ENCODE measurements around the gene PHYHD1.

GRCh38 chr9:128899566-128900322 is 21.0 kb upstream of the PHYHD1 start:
- TF ChIP-seq ESRRA (IDR thresholded peaks at IDR 0.05; ENCODE audit: borderline replicate concordance, low read length) (no peak), HDAC2 (IDR thresholded peaks at IDR 0.05) (no peak), HES2 (IDR thresholded peaks at IDR 0.05) (no peak), ZC3H11A (IDR thresholded peaks at IDR 0.05) (no peak), POLR2AphosphoS2 (conservative IDR thresholded peaks at IDR 0.05; ENCODE audit: low read length) (no peak)
- TF ChIP-seq, protein P1, sequence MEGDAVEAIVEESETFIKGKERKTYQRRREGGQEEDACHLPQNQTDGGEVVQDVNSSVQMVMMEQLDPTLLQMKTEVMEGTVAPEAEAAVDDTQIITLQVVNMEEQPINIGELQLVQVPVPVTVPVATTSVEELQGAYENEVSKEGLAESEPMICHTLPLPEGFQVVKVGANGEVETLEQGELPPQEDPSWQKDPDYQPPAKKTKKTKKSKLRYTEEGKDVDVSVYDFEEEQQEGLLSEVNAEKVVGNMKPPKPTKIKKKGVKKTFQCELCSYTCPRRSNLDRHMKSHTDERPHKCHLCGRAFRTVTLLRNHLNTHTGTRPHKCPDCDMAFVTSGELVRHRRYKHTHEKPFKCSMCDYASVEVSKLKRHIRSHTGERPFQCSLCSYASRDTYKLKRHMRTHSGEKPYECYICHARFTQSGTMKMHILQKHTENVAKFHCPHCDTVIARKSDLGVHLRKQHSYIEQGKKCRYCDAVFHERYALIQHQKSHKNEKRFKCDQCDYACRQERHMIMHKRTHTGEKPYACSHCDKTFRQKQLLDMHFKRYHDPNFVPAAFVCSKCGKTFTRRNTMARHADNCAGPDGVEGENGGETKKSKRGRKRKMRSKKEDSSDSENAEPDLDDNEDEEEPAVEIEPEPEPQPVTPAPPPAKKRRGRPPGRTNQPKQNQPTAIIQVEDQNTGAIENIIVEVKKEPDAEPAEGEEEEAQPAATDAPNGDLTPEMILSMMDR (IDR thresholded peaks at IDR 0.05): no peak
- TF ChIP-seq, protein P2, sequence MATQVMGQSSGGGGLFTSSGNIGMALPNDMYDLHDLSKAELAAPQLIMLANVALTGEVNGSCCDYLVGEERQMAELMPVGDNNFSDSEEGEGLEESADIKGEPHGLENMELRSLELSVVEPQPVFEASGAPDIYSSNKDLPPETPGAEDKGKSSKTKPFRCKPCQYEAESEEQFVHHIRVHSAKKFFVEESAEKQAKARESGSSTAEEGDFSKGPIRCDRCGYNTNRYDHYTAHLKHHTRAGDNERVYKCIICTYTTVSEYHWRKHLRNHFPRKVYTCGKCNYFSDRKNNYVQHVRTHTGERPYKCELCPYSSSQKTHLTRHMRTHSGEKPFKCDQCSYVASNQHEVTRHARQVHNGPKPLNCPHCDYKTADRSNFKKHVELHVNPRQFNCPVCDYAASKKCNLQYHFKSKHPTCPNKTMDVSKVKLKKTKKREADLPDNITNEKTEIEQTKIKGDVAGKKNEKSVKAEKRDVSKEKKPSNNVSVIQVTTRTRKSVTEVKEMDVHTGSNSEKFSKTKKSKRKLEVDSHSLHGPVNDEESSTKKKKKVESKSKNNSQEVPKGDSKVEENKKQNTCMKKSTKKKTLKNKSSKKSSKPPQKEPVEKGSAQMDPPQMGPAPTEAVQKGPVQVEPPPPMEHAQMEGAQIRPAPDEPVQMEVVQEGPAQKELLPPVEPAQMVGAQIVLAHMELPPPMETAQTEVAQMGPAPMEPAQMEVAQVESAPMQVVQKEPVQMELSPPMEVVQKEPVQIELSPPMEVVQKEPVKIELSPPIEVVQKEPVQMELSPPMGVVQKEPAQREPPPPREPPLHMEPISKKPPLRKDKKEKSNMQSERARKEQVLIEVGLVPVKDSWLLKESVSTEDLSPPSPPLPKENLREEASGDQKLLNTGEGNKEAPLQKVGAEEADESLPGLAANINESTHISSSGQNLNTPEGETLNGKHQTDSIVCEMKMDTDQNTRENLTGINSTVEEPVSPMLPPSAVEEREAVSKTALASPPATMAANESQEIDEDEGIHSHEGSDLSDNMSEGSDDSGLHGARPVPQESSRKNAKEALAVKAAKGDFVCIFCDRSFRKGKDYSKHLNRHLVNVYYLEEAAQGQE (IDR thresholded peaks at IDR 0.05): no peak

All from A549 (cell line).